HepG2 (cell line): ENCODE measurements around the gene R3HDM1. TPM values are rescaled to one million over a fixed set of nuclear protein-coding genes. Genes with fewer than 3 reads are reported as not detected.

ENCODE experiments used
- BCL6 ChIP-seq: IDR thresholded peaks from 2 replicates; pipeline ENCODE4 v1.6.1; 2016; ENCODE audit warnings: missing genetic modification reagents, missing compliant biosample characterization
- CAMTA2 ChIP-seq: sonication (generic); formaldehyde crosslinking; IDR thresholded peaks from 2 replicates; pipeline ENCODE4 v1.4.0; 2020; ENCODE audit warnings: mild to moderate bottlenecking, missing genetic modification reagents, borderline replicate concordance
- FOSL2 ChIP-seq: sonication (generic); formaldehyde crosslinking; IDR thresholded peaks from 2 replicates; pipeline ENCODE4 v1.4.0; 2020; ENCODE audit warnings: missing genetic modification reagents
- HDAC1 ChIP-seq: sonication (generic); formaldehyde crosslinking; IDR thresholded peaks from 2 replicates; pipeline ENCODE4 v1.5.1; 2020; ENCODE audit warnings: mild to moderate bottlenecking, missing genetic modification reagents
- IKZF5 ChIP-seq: IDR thresholded peaks from 2 replicates; pipeline ENCODE4 v1.6.1; 2018; ENCODE audit warnings: missing genetic modification reagents, mild to moderate bottlenecking, missing compliant biosample characterization
- JUN ChIP-seq: sonication (generic); formaldehyde crosslinking; IDR thresholded peaks from 2 replicates; pipeline ENCODE4 v1.4.0; 2020; ENCODE audit warnings: mild to moderate bottlenecking, missing genetic modification reagents
- KLF11 ChIP-seq: IDR thresholded peaks from 2 replicates; pipeline ENCODE4 v1.6.1; 2016; ENCODE audit warnings: missing compliant biosample characterization
- NBN ChIP-seq: fragments of 450-650 bp; conservative IDR thresholded peaks from 2 replicates; pipeline ENCODE4 v1.6.1; 2017
- NFRKB ChIP-seq: fragments of 450-650 bp; IDR thresholded peaks from 2 replicates; pipeline ENCODE4 v1.6.1; 2017
- PHF5A ChIP-seq: IDR thresholded peaks from one replicate; pipeline ENCODE4 v1.6.1; 2018; ENCODE audit warnings: low read depth, missing genetic modification reagents; ENCODE audit not compliant: unreplicated experiment
- REPIN1 ChIP-seq: sonication (generic); formaldehyde crosslinking; IDR thresholded peaks from 2 replicates; pipeline ENCODE4 v1.8.0; 2022; ENCODE audit warnings: missing genetic modification reagents, low read depth, mild to moderate bottlenecking, borderline replicate concordance
- SP5 ChIP-seq: IDR thresholded peaks from 2 replicates; pipeline ENCODE4 v1.6.1; 2016; ENCODE audit warnings: low read depth, borderline replicate concordance
- SYNCRIP ChIP-seq: fragments of 200-400 bp; formaldehyde crosslinking; IDR thresholded peaks from 2 replicates; pipeline ENCODE4 v1.6.1; 2018; ENCODE audit warnings: mild to moderate bottlenecking, low read depth, low read length; ENCODE audit not compliant: insufficient read depth
- YEATS4 ChIP-seq: sonication (generic); formaldehyde crosslinking; IDR thresholded peaks from 2 replicates; pipeline ENCODE4 v1.4.0; 2020; ENCODE audit warnings: missing genetic modification reagents, borderline replicate concordance
- ZFX ChIP-seq: sonication (generic); formaldehyde crosslinking; IDR thresholded peaks from 2 replicates; pipeline ENCODE4 v1.4.0; 2020; ENCODE audit warnings: mild to moderate bottlenecking, low read depth, missing genetic modification reagents, moderate library complexity
- ZKSCAN1 ChIP-seq: fragments of 150-350 bp; IDR thresholded peaks from 2 replicates; pipeline ENCODE4 v1.6.1; 2014; ENCODE audit warnings: low read length
- ZNF331 ChIP-seq: sonication (generic); formaldehyde crosslinking; IDR thresholded peaks from 2 replicates; pipeline ENCODE4 v1.4.0; 2020; ENCODE audit warnings: missing genetic modification reagents
- ZNF333 ChIP-seq: sonication (generic); formaldehyde crosslinking; IDR thresholded peaks from 2 replicates; pipeline ENCODE4 v1.4.0; 2020; ENCODE audit warnings: mild to moderate bottlenecking, missing genetic modification reagents, borderline replicate concordance
- ZNF510 ChIP-seq: sonication (generic); formaldehyde crosslinking; IDR thresholded peaks from 2 replicates; pipeline ENCODE4 v1.4.0; 2020; ENCODE audit warnings: low read depth, mild to moderate bottlenecking, missing genetic modification reagents
- ZNF563 ChIP-seq: sonication (generic); formaldehyde crosslinking; IDR thresholded peaks from 2 replicates; pipeline ENCODE4 v1.8.0; 2022; ENCODE audit warnings: mild to moderate bottlenecking, moderate library complexity, missing genetic modification reagents
- ZNF672 ChIP-seq: sonication (generic); formaldehyde crosslinking; IDR thresholded peaks from 2 replicates; pipeline ENCODE4 v1.8.1; 2022; ENCODE audit warnings: missing genetic modification reagents
- ZNF740 ChIP-seq: sonication (generic); formaldehyde crosslinking; IDR thresholded peaks from 2 replicates; pipeline ENCODE4 v1.4.0; 2020; ENCODE audit warnings: missing genetic modification reagents
- ZNF83 ChIP-seq: sonication (generic); formaldehyde crosslinking; IDR thresholded peaks from 2 replicates; pipeline ENCODE4 v1.4.0; 2020; ENCODE audit warnings: missing genetic modification reagents, mild to moderate bottlenecking, borderline replicate concordance
- ZSCAN21 ChIP-seq: sonication (generic); formaldehyde crosslinking; IDR thresholded peaks from 2 replicates; pipeline ENCODE4 v1.8.0; 2022; ENCODE audit warnings: mild to moderate bottlenecking, missing genetic modification reagents, moderate library complexity, borderline replicate concordance
- polyA plus RNA-seq, 8 experiments: library from polyadenylated mRNA; depleted of rRNA in 3 of 8; stranded (reverse) in 7 of 8; unstranded in 1 of 8; fragments of >200 nt; fragmentation: Illumina TruSeq in 4 of 8; extraction: Trizol in 4 of 8; gene quantifications; 2 replicates each; pipeline versions ENCODE4 v1.2.1 to v1.2.3, GENCODE V29; 2011 to 2016; ENCODE audit warnings: low read depth in 4 of 8, missing spikeins in 1 of 8, mixed read lengths in 1 of 8; ENCODE audit not compliant: insufficient read depth in 1 of 8
- total RNA-seq, 5 experiments: library from RNA; depleted of rRNA; stranded (reverse); fragments of >200 nt; fragmentation: Illumina TruSeq; extraction: Trizol; gene quantifications; 2 replicates each; pipeline ENCODE4 v1.2.3, GENCODE V29; 2016; ENCODE audit warnings: low read depth in 1 of 5
- TF ChIP-seq, protein P1 (sequence below): sonication (generic); formaldehyde crosslinking; IDR thresholded peaks from 2 replicates; pipeline ENCODE4 v1.5.0; 2020; ENCODE audit warnings: missing genetic modification reagents, mild to moderate bottlenecking, borderline replicate concordance
- TF ChIP-seq, protein P2 (sequence below): sonication (generic); formaldehyde crosslinking; IDR thresholded peaks from 2 replicates; pipeline ENCODE4 v1.4.0; 2020; ENCODE audit warnings: mild to moderate bottlenecking, missing genetic modification reagents
- TF ChIP-seq, protein P3 (sequence below): sonication (generic); formaldehyde crosslinking; IDR thresholded peaks from 2 replicates; pipeline ENCODE4 v1.5.1; 2020; ENCODE audit warnings: mild to moderate bottlenecking, missing genetic modification reagents, moderate library complexity

R3HDM1 gene
- total and polyA plus RNA-seq, 2 of the 13 experiments (the other 11 are each of a cell fraction or from before 2014, with no cell fraction given): 15.7 to 54.3 TPM

DNA sequence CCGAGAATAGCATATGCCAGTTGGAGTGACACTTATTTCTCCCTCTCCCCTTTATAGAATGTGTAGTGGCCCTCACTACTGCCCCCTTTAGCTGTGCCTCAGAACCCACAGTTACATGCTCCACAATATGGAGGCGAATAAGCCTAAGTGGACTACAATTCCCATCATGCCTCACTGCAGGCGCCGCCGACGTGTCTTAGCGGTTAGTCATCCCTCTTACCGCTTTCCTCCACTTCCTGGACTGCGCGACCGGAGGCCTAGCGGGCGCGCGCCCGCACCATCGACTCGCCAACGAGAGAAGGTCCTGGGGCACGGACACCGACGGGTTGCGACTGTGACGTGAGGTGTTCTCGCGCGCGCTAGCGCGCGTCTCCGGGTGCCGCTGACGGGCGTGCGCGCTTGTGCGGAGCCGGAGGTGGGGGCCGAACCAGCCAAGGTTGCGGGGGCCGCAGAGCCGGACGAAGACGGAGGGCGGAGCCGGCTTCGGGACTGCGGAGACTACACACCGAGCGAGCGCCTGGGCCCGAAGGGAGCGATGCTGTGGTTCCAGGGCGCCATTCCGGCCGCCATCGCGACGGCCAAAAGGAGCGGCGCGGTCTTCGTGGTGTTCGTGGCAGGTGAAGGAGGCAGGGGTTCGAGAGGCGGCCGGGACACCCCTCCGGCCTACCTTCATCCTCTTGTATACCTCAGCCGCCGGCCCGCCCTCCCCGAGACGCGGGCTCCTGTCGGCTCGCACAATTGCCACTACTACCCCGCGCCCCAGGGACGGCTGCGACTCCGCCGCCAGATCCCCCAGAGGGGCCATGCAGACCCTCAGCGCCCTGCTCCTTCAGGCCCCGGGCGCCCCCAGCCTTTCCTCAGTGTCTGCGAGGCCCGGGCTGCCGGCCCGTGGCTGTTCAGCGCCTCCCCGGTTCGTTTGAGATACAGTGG lies 210.4 kb downstream of the R3HDM1 start, which contains the start of gene UBXN4 (continued):
- TF ChIP-seq ZNF563 (CRISPR knock-in tag) (peak; percentile 95; the same call in 1 of the 2 replicates), SYNCRIP (no peak), ZNF672 (CRISPR knock-in tag) (no peak), ZKSCAN1 (no peak), ZNF331 (peak; percentile 78), BCL6 (CRISPR knock-in tag) (peak; percentile 31; the same call in 1 of the 2 replicates), ZNF740 (CRISPR knock-in tag) (0 out of 2 replicates have a peak, but pooled peaks have one; percentile 19), JUN (CRISPR knock-in tag) (peak; percentile 94), NFRKB (no peak), HDAC1 (CRISPR knock-in tag) (peak; percentile 48), FOSL2 (CRISPR knock-in tag) (peak; percentile 99), KLF11 (no peak), REPIN1 (CRISPR knock-in tag) (peak; percentile 88), IKZF5 (peak; percentile 85), CAMTA2 (CRISPR knock-in tag) (no peak), YEATS4 (CRISPR knock-in tag) (peak; percentile 97), ZSCAN21 (CRISPR knock-in tag) (peak; percentile 90), ZFX (CRISPR knock-in tag) (peak; percentile 97), NBN (no peak), ZNF510 (no peak), SP5 (CRISPR knock-in tag) (peak; percentile 85), ZNF333 (CRISPR knock-in tag) (0 out of 2 replicates have a peak, but pooled peaks have one; percentile 63), PHF5A (CRISPR knock-in tag) (no peak), ZNF83 (CRISPR knock-in tag) (no peak)
- TF ChIP-seq, protein P1, sequence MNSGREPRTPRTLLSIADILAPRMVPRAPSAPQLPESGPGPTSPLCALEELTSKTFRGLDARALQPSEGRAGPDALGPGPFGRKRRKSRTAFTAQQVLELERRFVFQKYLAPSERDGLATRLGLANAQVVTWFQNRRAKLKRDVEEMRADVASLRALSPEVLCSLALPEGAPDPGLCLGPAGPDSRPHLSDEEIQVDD (CRISPR knock-in tag): no peak
- TF ChIP-seq, protein P2, sequence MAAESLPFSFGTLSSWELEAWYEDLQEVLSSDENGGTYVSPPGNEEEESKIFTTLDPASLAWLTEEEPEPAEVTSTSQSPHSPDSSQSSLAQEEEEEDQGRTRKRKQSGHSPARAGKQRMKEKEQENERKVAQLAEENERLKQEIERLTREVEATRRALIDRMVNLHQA (CRISPR knock-in tag): no peak
- TF ChIP-seq, protein P3, sequence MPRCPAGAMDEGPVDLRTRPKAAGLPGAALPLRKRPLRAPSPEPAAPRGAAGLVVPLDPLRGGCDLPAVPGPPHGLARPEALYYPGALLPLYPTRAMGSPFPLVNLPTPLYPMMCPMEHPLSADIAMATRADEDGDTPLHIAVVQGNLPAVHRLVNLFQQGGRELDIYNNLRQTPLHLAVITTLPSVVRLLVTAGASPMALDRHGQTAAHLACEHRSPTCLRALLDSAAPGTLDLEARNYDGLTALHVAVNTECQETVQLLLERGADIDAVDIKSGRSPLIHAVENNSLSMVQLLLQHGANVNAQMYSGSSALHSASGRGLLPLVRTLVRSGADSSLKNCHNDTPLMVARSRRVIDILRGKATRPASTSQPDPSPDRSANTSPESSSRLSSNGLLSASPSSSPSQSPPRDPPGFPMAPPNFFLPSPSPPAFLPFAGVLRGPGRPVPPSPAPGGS (CRISPR knock-in tag): 0 out of 2 replicates have a peak, but pooled peaks have one; percentile 68
